HepG2 (cell line): ENCODE data around the gene WDR13. TPM values are rescaled to one million over a fixed set of nuclear protein-coding genes. Genes with fewer than 3 reads are reported as not detected.

ENCODE experiments used
- ATAC-seq: fragments of 200-7000 bp; cut with Tn5 transposase; 3 replicates; pipeline ENCODE4 v1.9.1; 2020; ENCODE audit warnings: mild to moderate bottlenecking, moderate library complexity
- BruUV-seq: library from RNA; stranded (reverse); fragments of 400-500 nt; replicated peaks from 2 replicates; lab custom pipeline; 2021; lab: Mats Ljungman, UMichigan
- CTCF ChIA-PET: fragments of 300-600 bp; formaldehyde crosslinking; extraction: SDS; loops from one replicate; lab custom pipeline; 2021; ENCODE audit warnings: low total read pairs, inconsistent platforms, low intra/inter-chr PET ratio; lab: Yijun Ruan, JAX
- POLR2A ChIA-PET: fragments of 350-600 bp; sonication (Branson Sonifier 250); formaldehyde crosslinking; loops from one replicate; lab custom pipeline; 2020; ENCODE audit warnings: antibody characterized with exemption, inconsistent platforms; lab: Yijun Ruan, JAX
- DNase-seq: peaks from one replicate; pipeline ENCODE4 v3.0.0-alpha.2; 2015; ENCODE audit warnings: low spot score
- FAIRE-seq: peaks from 3 replicates; lab custom pipeline; 2011; peaks lifted over from hg19 to GRCh38; lab: Jason Lieb, UNC
- H2AFZ ChIP-seq: one replicate; pipeline ENCODE4 v1.6.1; 2011; ENCODE audit warnings: low read length, inconsistent platforms
- H3K27ac ChIP-seq: fragments of 300-600 bp; 3 replicates; pipeline ENCODE4 v1.8.0; 2011; ENCODE audit warnings: mixed run types, mild to moderate bottlenecking, mixed read lengths, low read length, inconsistent platforms; ENCODE audit not compliant: insufficient read depth; ENCODE audit errors: extremely low read length
- H3K27me3 ChIP-seq, 2 experiments: fragments of 200-600 bp in 1 of 2; 2 replicates in 1 of 2; 3 replicates in 1 of 2; pipeline versions ENCODE4 v1.6.0 to v1.8.0; 2011; ENCODE audit warnings: low read length in 2 of 2, mild to moderate bottlenecking in 2 of 2, moderate library complexity in 2 of 2, inconsistent platforms in 1 of 2; ENCODE audit not compliant: insufficient read depth in 2 of 2, control insufficient read depth in 1 of 2
- H3K36me3 ChIP-seq, 2 experiments: fragments of 200-600 bp in 1 of 2; replicated peaks in 1 of 2; 2 replicates in 1 of 2; 3 replicates in 1 of 2; pipeline versions ENCODE4 v1.5.1 to v1.8.0; 2011; ENCODE audit warnings: low read length in 2 of 2, inconsistent platforms in 1 of 2; ENCODE audit not compliant: insufficient read depth in 2 of 2, control insufficient read depth in 1 of 2
- H3K4me1 ChIP-seq: 2 replicates; pipeline ENCODE4 v1.5.1; 2012; ENCODE audit warnings: low read length, inconsistent platforms; ENCODE audit not compliant: insufficient read depth
- H3K4me2 ChIP-seq: 2 replicates; pipeline ENCODE4 v1.6.0; 2011; ENCODE audit warnings: low read depth, low read length, inconsistent platforms
- H3K4me3 ChIP-seq, 3 experiments: fragments of 200-600 bp in 1 of 3; sonication (generic), shearing (Covaris generic) in 1 of 3; replicated peaks in 1 of 3; 2 replicates each; pipeline ENCODE4 v1.5.1; 2011 to 2016; ENCODE audit warnings: low read length in 3 of 3, inconsistent platforms in 2 of 3, low read depth in 2 of 3, mild to moderate bottlenecking in 2 of 3, control low read depth in 1 of 3, mixed read lengths in 1 of 3; ENCODE audit not compliant: insufficient read depth in 1 of 3
- H3K79me2 ChIP-seq: one replicate; pipeline ENCODE4 v1.6.1; 2011; ENCODE audit warnings: low read length, inconsistent platforms; ENCODE audit not compliant: insufficient read depth
- H3K9ac ChIP-seq: 2 replicates; pipeline ENCODE4 v1.6.0; 2011; ENCODE audit warnings: mild to moderate bottlenecking, low read depth, low read length, inconsistent platforms; ENCODE audit not compliant: insufficient read depth
- H3K9me3 ChIP-seq: 2 replicates; pipeline ENCODE4 v1.5.1; 2012; ENCODE audit warnings: mild to moderate bottlenecking, low read length
- H4K20me1 ChIP-seq: 2 replicates; pipeline ENCODE4 v1.6.0; 2011; ENCODE audit warnings: inconsistent platforms, mild to moderate bottlenecking, low read length, moderate library complexity; ENCODE audit not compliant: insufficient read depth
- FIP1L1 ChIP-seq: fragments of 200-400 bp; formaldehyde crosslinking; IDR thresholded peaks from 2 replicates; pipeline ENCODE4 v1.6.1; 2018; ENCODE audit warnings: low read depth, mild to moderate bottlenecking, low read length, moderate library complexity, borderline replicate concordance; ENCODE audit not compliant: insufficient read depth
- HNF4G ChIP-seq, 2 experiments: sonication (generic) in 1 of 2; formaldehyde crosslinking in 1 of 2; IDR thresholded peaks; 2 replicates each; pipeline versions ENCODE4 v1.4.0 to v1.6.1; 2011 to 2020; ENCODE audit warnings: borderline replicate concordance in 2 of 2, low read depth in 2 of 2, mild to moderate bottlenecking in 2 of 2, low read length in 1 of 2, missing genetic modification reagents in 1 of 2, moderate library complexity in 1 of 2
- JUND ChIP-seq: sonication (generic); formaldehyde crosslinking; IDR thresholded peaks from 2 replicates; pipeline ENCODE4 v1.8.0; 2022; ENCODE audit warnings: mild to moderate bottlenecking, missing genetic modification reagents
- PHF21A ChIP-seq: sonication (generic); formaldehyde crosslinking; IDR thresholded peaks from 2 replicates; pipeline ENCODE4 v1.5.0; 2020; ENCODE audit warnings: mild to moderate bottlenecking, missing genetic modification reagents
- SOX6 ChIP-seq, 2 experiments: fragments of 450-650 bp in 1 of 2; sonication (generic) in 1 of 2; formaldehyde crosslinking in 1 of 2; IDR thresholded peaks; 2 replicates each; pipeline versions ENCODE4 v1.4.0 to v1.6.1; 2017 to 2020; ENCODE audit warnings: antibody characterized with exemption in 1 of 2, mild to moderate bottlenecking in 1 of 2, missing genetic modification reagents in 1 of 2
- ZBTB7B ChIP-seq: sonication (generic); formaldehyde crosslinking; IDR thresholded peaks from 2 replicates; pipeline ENCODE4 v1.4.0; 2020; ENCODE audit warnings: missing genetic modification reagents
- ZNF382 ChIP-seq: sonication (generic); formaldehyde crosslinking; IDR thresholded peaks from 2 replicates; pipeline ENCODE4 v1.5.0; 2020; ENCODE audit warnings: missing genetic modification reagents, mild to moderate bottlenecking, borderline replicate concordance
- ZNF557 ChIP-seq: sonication (generic); formaldehyde crosslinking; IDR thresholded peaks from 2 replicates; pipeline ENCODE4 v1.4.0; 2020; ENCODE audit warnings: missing genetic modification reagents
- ZNF558 ChIP-seq: sonication (generic); formaldehyde crosslinking; IDR thresholded peaks from 2 replicates; pipeline ENCODE4 v1.9.0; 2022; ENCODE audit warnings: mild to moderate bottlenecking, missing genetic modification reagents, borderline replicate concordance
- ZNF607 ChIP-seq: sonication (generic); formaldehyde crosslinking; IDR thresholded peaks from 2 replicates; pipeline ENCODE4 v1.5.1; 2020; ENCODE audit warnings: missing genetic modification reagents, mild to moderate bottlenecking, borderline replicate concordance
- ZNF615 ChIP-seq: sonication (generic); formaldehyde crosslinking; IDR thresholded peaks from 2 replicates; pipeline ENCODE4 v1.5.0; 2020; ENCODE audit warnings: mild to moderate bottlenecking, missing genetic modification reagents, borderline replicate concordance
- ZNF772 ChIP-seq: sonication (generic); formaldehyde crosslinking; IDR thresholded peaks from 2 replicates; pipeline ENCODE4 v1.5.0; 2020; ENCODE audit warnings: mild to moderate bottlenecking, missing genetic modification reagents
- WGBS: methylation state at CpG from one replicate; pipeline ENCODE4 v1.1.6; 2017; ENCODE audit warnings: low lambda C conversion rate; 5-methylcytosine and 5-hydroxymethylcytosine counted together
- in situ Hi-C: cut with HindIII; loops from 2 replicates; pipeline ENCODE4 v1.10.0; 2017; ENCODE audit warnings: low pct_unique_long_range_greater_than_20kb; ENCODE audit not compliant: extremely low pct_ligation_motif_present
- intact Hi-C: fragments of 100-400 bp; cut with micrococcal nuclease; formaldehyde crosslinking; loops from one replicate; pipeline ENCODE4 v1.10.0; 2022; ENCODE audit not compliant: unreplicated experiment
- polyA plus RNA-seq, 8 experiments: library from polyadenylated mRNA; depleted of rRNA in 3 of 8; stranded (reverse) in 7 of 8; unstranded in 1 of 8; fragments of >200 nt; fragmentation: Illumina TruSeq in 4 of 8; extraction: Trizol in 4 of 8; gene quantifications; 2 replicates each; pipeline versions ENCODE4 v1.2.1 to v1.2.3, GENCODE V29; 2011 to 2016; ENCODE audit warnings: low read depth in 4 of 8, missing spikeins in 1 of 8, mixed read lengths in 1 of 8; ENCODE audit not compliant: insufficient read depth in 1 of 8
- total RNA-seq, 5 experiments: library from RNA; depleted of rRNA; stranded (reverse); fragments of >200 nt; fragmentation: Illumina TruSeq; extraction: Trizol; gene quantifications; 2 replicates each; pipeline ENCODE4 v1.2.3, GENCODE V29; 2016; ENCODE audit warnings: low read depth in 1 of 5
- TF ChIP-seq, protein P1 (sequence below): sonication (generic); formaldehyde crosslinking; IDR thresholded peaks from 2 replicates; pipeline ENCODE4 v1.4.0; 2020; ENCODE audit warnings: mild to moderate bottlenecking, missing genetic modification reagents
- TF ChIP-seq, protein P2 (sequence below): sonication (generic); formaldehyde crosslinking; IDR thresholded peaks from 2 replicates; pipeline ENCODE4 v1.4.0; 2020; ENCODE audit warnings: missing genetic modification reagents
- TF ChIP-seq, protein P3 (sequence below): sonication (generic); formaldehyde crosslinking; IDR thresholded peaks from 2 replicates; pipeline ENCODE4 v1.5.1; 2020; ENCODE audit warnings: mild to moderate bottlenecking, missing genetic modification reagents, moderate library complexity
- TF ChIP-seq, protein P4 (sequence below): IDR thresholded peaks from 2 replicates; pipeline ENCODE4 v1.6.1; 2012; ENCODE audit warnings: low read depth, low read length, improper control_type of control experiment

WDR13 gene
- total and polyA plus RNA-seq, 2 of the 13 experiments (the other 11 are each of a cell fraction or from before 2014, with no cell fraction given) = 28.7 to 37.1 TPM

DNA sequence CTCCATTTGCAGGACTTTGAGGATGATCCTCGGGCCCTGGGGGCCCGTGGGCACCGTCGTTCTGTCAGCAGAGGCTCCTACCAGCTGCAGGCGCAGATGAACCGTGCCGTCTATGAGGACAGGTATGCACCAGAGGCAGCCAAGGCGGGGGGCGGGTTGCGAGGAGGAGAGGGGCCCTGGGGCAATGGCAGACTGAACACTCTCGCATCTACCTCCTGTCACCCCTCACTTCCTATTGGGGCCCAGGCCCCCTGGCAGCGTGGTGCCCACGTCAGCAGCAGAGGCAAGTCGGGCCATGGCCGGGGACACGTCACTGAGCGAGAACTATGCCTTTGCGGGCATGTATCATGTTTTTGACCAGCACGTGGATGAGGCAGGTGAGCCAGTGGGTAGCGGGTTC lies 2.0 kb downstream of the WDR13 start:
- POLR2A ChIA-PET = no interaction called here

More for the DNA sequence above, 2.0 kb downstream of the WDR13 start:
- TF ChIP-seq, protein P1, sequence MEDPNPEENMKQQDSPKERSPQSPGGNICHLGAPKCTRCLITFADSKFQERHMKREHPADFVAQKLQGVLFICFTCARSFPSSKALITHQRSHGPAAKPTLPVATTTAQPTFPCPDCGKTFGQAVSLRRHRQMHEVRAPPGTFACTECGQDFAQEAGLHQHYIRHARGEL (CRISPR knock-in tag) = no peak
- TF ChIP-seq ZNF772 (no peak), PHF21A (CRISPR knock-in tag) (no peak), ZBTB7B (no peak), JUND (no peak), HNF4G (IDR thresholded peaks at IDR 0.05; ENCODE audit: borderline replicate concordance, low read depth, low read length) (no peak), HNF4G (CRISPR knock-in tag; IDR thresholded peaks at IDR 0.05; ENCODE audit: borderline replicate concordance, low read depth) (no peak), ZNF557 (no peak), ZNF382 (no peak), ZNF615 (no peak), SOX6 (IDR thresholded peaks at IDR 0.05) (no peak), SOX6 (CRISPR knock-in tag; IDR thresholded peaks at IDR 0.05) (no peak), ZNF558 (CRISPR knock-in tag) (no peak), FIP1L1 (no peak), ZNF607 (CRISPR knock-in tag) (no peak)
- TF ChIP-seq, protein P2, sequence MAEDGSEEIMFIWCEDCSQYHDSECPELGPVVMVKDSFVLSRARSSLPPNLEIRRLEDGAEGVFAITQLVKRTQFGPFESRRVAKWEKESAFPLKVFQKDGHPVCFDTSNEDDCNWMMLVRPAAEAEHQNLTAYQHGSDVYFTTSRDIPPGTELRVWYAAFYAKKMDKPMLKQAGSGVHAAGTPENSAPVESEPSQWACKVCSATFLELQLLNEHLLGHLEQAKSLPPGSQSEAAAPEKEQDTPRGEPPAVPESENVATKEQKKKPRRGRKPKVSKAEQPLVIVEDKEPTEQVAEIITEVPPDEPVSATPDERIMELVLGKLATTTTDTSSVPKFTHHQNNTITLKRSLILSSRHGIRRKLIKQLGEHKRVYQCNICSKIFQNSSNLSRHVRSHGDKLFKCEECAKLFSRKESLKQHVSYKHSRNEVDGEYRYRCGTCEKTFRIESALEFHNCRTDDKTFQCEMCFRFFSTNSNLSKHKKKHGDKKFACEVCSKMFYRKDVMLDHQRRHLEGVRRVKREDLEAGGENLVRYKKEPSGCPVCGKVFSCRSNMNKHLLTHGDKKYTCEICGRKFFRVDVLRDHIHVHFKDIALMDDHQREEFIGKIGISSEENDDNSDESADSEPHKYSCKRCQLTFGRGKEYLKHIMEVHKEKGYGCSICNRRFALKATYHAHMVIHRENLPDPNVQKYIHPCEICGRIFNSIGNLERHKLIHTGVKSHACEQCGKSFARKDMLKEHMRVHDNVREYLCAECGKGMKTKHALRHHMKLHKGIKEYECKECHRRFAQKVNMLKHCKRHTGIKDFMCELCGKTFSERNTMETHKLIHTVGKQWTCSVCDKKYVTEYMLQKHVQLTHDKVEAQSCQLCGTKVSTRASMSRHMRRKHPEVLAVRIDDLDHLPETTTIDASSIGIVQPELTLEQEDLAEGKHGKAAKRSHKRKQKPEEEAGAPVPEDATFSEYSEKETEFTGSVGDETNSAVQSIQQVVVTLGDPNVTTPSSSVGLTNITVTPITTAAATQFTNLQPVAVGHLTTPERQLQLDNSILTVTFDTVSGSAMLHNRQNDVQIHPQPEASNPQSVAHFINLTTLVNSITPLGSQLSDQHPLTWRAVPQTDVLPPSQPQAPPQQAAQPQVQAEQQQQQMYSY (CRISPR knock-in tag) = no peak
- TF ChIP-seq, protein P3, sequence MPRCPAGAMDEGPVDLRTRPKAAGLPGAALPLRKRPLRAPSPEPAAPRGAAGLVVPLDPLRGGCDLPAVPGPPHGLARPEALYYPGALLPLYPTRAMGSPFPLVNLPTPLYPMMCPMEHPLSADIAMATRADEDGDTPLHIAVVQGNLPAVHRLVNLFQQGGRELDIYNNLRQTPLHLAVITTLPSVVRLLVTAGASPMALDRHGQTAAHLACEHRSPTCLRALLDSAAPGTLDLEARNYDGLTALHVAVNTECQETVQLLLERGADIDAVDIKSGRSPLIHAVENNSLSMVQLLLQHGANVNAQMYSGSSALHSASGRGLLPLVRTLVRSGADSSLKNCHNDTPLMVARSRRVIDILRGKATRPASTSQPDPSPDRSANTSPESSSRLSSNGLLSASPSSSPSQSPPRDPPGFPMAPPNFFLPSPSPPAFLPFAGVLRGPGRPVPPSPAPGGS (CRISPR knock-in tag) = no peak
- TF ChIP-seq, protein P4, sequence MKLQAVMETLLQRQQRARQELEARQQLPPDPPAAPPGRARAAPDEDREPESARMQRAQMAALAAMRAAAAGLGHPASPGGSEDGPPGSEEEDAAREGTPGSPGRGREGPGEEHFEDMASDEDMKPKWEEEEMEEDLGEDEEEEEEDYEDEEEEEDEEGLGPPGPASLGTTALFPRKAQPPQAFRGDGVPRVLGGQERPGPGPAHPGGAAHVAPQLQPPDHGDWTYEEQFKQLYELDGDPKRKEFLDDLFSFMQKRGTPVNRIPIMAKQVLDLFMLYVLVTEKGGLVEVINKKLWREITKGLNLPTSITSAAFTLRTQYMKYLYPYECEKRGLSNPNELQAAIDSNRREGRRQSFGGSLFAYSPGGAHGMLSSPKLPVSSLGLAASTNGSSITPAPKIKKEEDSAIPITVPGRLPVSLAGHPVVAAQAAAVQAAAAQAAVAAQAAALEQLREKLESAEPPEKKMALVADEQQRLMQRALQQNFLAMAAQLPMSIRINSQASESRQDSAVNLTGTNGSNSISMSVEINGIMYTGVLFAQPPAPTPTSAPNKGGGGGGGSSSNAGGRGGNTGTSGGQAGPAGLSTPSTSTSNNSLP = no peak
- Histone ChIP-seq H3K9ac (no peak overlapping the region), H3K27me3 (no peaks in the 10 kb centered on the region), H3K79me2 (no peaks in the 10 kb centered on the region), H3K27ac (no peak overlapping the region), H3K4me1 (peaks cover 17% of the 10 kb centered on the region), H3K9me3 (no peaks in the 10 kb centered on the region), H4K20me1 (no peaks in the 10 kb centered on the region), H3K4me2 (no peak overlapping the region), H2AFZ (no peak overlapping the region), H3K36me3 (peaks cover 2 to 5% of the 10 kb centered on the region in 2 experiments; a peak in 3 of 5 replicates), H3K4me3 (no peak overlapping the region)
- BruUV-seq = no TSS peak
- CTCF ChIA-PET = no interaction called here
- ATAC-seq (no peak), FAIRE-seq (no peak), DNase-seq (no peak)
- in situ Hi-C loops (no loop called here), intact Hi-C loops (no loop called here)
- no CpG with 5 or more reads among the region's 20 CpGs for WGBS
